GM18907 (cell line): ENCODE measurements around the gene TLL1.

Experiments used
- ATAC-seq: cut with Tn5 transposase; IDR thresholded peaks from one replicate; pipeline ENCODE4 v1.9.1; 2021; ENCODE audit warnings: mild to moderate bottlenecking, moderate library complexity; ENCODE audit not compliant: unreplicated experiment

Gene TLL1

GRCh38 chr4:165872461-165873297 lies at the start of gene TLL1:
TLL1 (plus strand) TSS chr4:165873237; CDS start chr4:165873905, 668 bp downstream.
- ATAC-seq, result no peak

- ATAC-seq, result no peak
Observed at GRCh38 chr4:165826166-165826565, 46.9 kb upstream of the TLL1 start.

- ATAC-seq, result no peak
Observed at GRCh38 chr4:165827018-165827417, 46.0 kb upstream of the TLL1 start.

GRCh38 chr4:165828928-165829327 lies 44.1 kb upstream of the TLL1 start:
- ATAC-seq, result no peak

- no peak for ATAC-seq
Observed at GRCh38 chr4:165834116-165834515, 38.9 kb upstream of the TLL1 start.

- ATAC-seq, result no peak
Observed at GRCh38 chr4:165838575-165838974, 34.5 kb upstream of the TLL1 start.

GRCh38 chr4:165839615-165840333 lies 33.3 kb upstream of the TLL1 start:
- no peak for ATAC-seq

- ATAC-seq, result no peak
Observed at GRCh38 chr4:165842684-165843083, 30.4 kb upstream of the TLL1 start.

GRCh38 chr4:165844161-165844560 lies 28.9 kb upstream of the TLL1 start:
- no peak for ATAC-seq

GRCh38 chr4:165851256-165851655 lies 21.8 kb upstream of the TLL1 start:
- no peak for ATAC-seq

- ATAC-seq, result no peak
Observed at GRCh38 chr4:165855191-165855590, 17.8 kb upstream of the TLL1 start.

GRCh38 chr4:165861363-165861762 lies 11.7 kb upstream of the TLL1 start:
- ATAC-seq, result no peak

- ATAC-seq, result no peak
Observed at GRCh38 chr4:165864271-165864670, 8.8 kb upstream of the TLL1 start.

- ATAC-seq, result no peak
Observed at GRCh38 chr4:165866019-165866650, 6.9 kb upstream of the TLL1 start.

- no peak for ATAC-seq
Observed at GRCh38 chr4:165867961-165868360, 5.1 kb upstream of the TLL1 start.

- ATAC-seq, result peak; percentile 40
Observed at GRCh38 chr4:165873298-165874071, 448 bp downstream of the TLL1 start.

- no peak for ATAC-seq
Observed at GRCh38 chr4:165874072-165874790, 1.2 kb downstream of the TLL1 start.

GRCh38 chr4:165874791-165875371 lies 1.8 kb downstream of the TLL1 start:
- ATAC-seq, result no peak

GRCh38 chr4:165875446-165875845 lies 2.4 kb downstream of the TLL1 start:
- ATAC-seq, result no peak

- no peak for ATAC-seq
Observed at GRCh38 chr4:165877286-165877685, 4.2 kb downstream of the TLL1 start.
